Osteoblast (primary cell): ENCODE measurements around the gene PPP1R26. TPM values are rescaled to one million over a fixed set of nuclear protein-coding genes. Genes with fewer than 3 reads are reported as not detected.

Source experiments
- DNase-seq: peaks from one replicate; pipeline ENCODE4 v3.0.0; 2011; ENCODE audit warnings: low spot score, mixed read lengths; ENCODE audit not compliant: insufficient read length; ENCODE audit errors: missing footprints
- H2AFZ ChIP-seq: 2 replicates; pipeline ENCODE4 v1.6.0; 2011; ENCODE audit warnings: mild to moderate bottlenecking, low read length
- H3K27ac ChIP-seq: 2 replicates; pipeline ENCODE4 v1.5.1; 2011; ENCODE audit warnings: mild to moderate bottlenecking, low read depth, low read length, moderate library complexity
- H3K27me3 ChIP-seq: 2 replicates; pipeline ENCODE4 v1.6.0; 2012; ENCODE audit warnings: mild to moderate bottlenecking, control low read depth, inconsistent platforms, low read length, moderate library complexity; ENCODE audit not compliant: insufficient read depth
- H3K36me3 ChIP-seq: 2 replicates; pipeline ENCODE4 v1.5.1; 2011; ENCODE audit warnings: mild to moderate bottlenecking, low read length, control low read depth, moderate library complexity; ENCODE audit not compliant: insufficient read depth
- H3K4me1 ChIP-seq: 2 replicates; pipeline ENCODE4 v1.5.1; 2011; ENCODE audit warnings: mild to moderate bottlenecking, low read length, control low read depth, moderate library complexity; ENCODE audit not compliant: insufficient read depth
- H3K4me2 ChIP-seq: 2 replicates; pipeline ENCODE4 v1.6.0; 2011; ENCODE audit warnings: mild to moderate bottlenecking, low read length; ENCODE audit not compliant: insufficient read depth
- H3K4me3 ChIP-seq: fragments of 200-600 bp; sonication (generic); 3 replicates; pipeline ENCODE4 v1.5.1; 2012; ENCODE audit warnings: mild to moderate bottlenecking, low read length, inconsistent platforms; ENCODE audit not compliant: insufficient read depth
- H3K79me2 ChIP-seq: 2 replicates; pipeline ENCODE4 v1.6.0; 2012; ENCODE audit warnings: mild to moderate bottlenecking, low read length, control low read depth, inconsistent platforms; ENCODE audit not compliant: insufficient read depth
- H3K9me3 ChIP-seq: 2 replicates; pipeline ENCODE4 v1.5.1; 2011; ENCODE audit warnings: low read depth, low read length, control low read depth
- H4K20me1 ChIP-seq: 2 replicates; pipeline ENCODE4 v1.6.0; 2012; ENCODE audit warnings: mild to moderate bottlenecking, low read length, control low read depth; ENCODE audit not compliant: insufficient read depth
- total RNA-seq: library from RNA; depleted of rRNA; stranded (reverse); fragments of >200 nt; gene quantifications from 2 replicates; pipeline ENCODE4 v1.2.3, GENCODE V29; 2012
- TF ChIP-seq, protein P1 (sequence below): IDR thresholded peaks from 2 replicates; pipeline ENCODE4 v1.5.1; 2011; ENCODE audit warnings: mild to moderate bottlenecking, low read depth, low read length, moderate library complexity; ENCODE audit errors: extremely low read depth

PPP1R26 gene
- total RNA-seq, 1 donor = 10.5 TPM

DNA sequence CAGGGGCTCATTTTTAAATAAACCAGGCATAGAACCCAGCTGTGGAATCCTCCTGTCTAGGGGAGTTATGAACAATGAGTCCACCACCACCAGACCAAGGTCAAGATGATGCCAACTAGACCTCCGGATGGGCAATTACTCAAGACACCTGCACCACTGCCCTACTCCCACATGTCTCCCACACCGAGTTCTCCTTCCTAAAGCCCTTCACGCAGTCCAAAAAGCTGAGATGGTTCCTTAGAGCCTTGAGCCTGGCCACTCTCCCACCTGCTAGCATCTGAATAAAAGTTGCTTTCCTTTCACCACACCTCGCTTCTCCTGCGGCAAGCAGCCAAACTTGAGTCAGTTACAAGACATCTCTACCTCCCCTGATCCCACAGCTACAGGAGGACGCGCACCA lies 15.4 kb upstream of the PPP1R26 start:
- Histone ChIP-seq H3K79me2 (no peaks in the 10 kb centered on the region), H3K27me3 (no peaks in the 10 kb centered on the region), H3K27ac (no peak overlapping the region), H3K4me3 (no peak overlapping the region), H3K36me3 (no peaks in the 10 kb centered on the region), H3K4me1 (peaks cover 11% of the 10 kb centered on the region), H4K20me1 (no peaks in the 10 kb centered on the region), H3K4me2 (no peak overlapping the region), H2AFZ (no peak overlapping the region), H3K9me3 (no peaks in the 10 kb centered on the region)
- TF ChIP-seq, protein P1, sequence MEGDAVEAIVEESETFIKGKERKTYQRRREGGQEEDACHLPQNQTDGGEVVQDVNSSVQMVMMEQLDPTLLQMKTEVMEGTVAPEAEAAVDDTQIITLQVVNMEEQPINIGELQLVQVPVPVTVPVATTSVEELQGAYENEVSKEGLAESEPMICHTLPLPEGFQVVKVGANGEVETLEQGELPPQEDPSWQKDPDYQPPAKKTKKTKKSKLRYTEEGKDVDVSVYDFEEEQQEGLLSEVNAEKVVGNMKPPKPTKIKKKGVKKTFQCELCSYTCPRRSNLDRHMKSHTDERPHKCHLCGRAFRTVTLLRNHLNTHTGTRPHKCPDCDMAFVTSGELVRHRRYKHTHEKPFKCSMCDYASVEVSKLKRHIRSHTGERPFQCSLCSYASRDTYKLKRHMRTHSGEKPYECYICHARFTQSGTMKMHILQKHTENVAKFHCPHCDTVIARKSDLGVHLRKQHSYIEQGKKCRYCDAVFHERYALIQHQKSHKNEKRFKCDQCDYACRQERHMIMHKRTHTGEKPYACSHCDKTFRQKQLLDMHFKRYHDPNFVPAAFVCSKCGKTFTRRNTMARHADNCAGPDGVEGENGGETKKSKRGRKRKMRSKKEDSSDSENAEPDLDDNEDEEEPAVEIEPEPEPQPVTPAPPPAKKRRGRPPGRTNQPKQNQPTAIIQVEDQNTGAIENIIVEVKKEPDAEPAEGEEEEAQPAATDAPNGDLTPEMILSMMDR = no peak
- DNase-seq = no peak

DNA sequence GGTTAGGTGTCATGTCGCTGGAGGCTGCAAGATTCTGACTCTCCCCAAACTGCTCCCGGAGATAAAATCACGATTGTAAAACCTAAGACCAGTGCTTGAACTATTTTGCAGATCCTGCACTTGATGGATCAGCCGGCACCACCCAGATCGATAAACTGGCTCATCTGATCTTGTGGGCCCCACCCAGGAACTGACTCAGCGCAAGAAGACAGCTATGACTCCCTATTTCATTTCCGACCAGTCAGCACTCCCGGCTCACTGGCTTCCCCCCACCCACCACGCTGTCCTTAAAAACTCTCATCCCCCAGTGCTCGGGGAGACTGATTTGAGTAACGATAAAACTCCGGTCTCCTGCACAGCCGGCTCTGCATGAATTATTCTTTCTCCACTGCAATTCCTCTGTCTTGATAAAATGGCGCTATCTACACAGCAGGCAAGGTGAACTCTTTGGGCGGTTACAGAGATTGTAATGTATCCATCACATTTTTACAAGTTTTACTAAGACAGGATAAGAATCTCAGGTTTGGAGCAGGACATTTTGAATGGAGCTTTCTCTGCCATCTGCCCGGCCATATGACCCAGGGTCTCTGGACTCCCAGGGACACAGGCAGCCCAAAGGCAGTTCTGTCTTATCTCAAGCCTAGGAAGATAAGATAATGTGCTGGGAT lies 10.6 kb upstream of the PPP1R26 start:
- H3K27ac ChIP-seq = no peak overlapping the region
- peak; percentile 72 for DNase-seq
- peak overlapping the region; percentile 13 for H3K4me3 ChIP-seq

DNA sequence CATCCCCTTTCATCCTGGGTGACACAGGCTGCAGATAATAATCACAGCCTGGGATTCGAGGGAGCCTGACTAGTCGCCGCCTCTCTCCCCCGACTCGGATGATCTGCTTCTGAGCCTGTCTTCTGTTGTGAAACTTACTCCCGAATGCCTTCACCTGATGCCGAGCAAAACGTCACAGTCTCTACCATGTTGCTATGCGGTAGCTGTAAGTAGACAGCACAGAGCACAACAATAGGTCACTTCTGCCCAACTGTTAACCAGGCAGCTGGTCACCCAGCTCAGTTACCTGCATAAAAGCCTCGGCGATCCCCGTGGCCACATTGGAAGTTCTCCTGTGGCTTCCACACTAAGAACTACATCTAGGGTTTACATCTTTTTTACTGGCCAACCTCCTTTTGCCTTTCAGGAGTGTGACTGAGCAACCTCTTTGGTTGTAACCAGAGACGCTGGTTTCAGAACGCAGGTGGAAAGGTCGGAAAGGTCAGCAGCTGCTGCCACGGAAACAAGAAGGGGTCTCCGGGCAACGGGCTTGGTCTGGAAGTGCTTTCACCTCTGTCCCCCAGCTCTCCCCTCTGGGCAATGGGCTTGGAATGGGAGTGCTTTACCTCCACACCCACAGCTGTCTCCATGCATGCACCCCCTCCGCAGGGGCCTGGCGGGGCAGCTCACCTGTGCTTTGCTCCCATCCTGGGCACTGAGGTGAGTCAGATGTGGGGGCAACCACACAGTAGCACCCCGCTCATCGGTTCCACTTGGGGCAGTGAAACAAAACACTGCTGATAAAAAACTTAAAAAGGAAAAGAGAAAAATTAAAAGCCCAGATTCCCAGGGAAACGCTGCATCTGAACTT lies 7.6 kb upstream of the PPP1R26 start:
- Histone ChIP-seq H3K79me2 (no peaks in the 10 kb centered on the region), H3K36me3 (no peaks in the 10 kb centered on the region), H3K9me3 (no peaks in the 10 kb centered on the region), H3K4me3 (no peak overlapping the region), H3K4me2 (no peak overlapping the region), H3K4me1 (peaks cover 9% of the 10 kb centered on the region), H3K27me3 (no peaks in the 10 kb centered on the region), H3K27ac (no peak overlapping the region), H2AFZ (no peak overlapping the region), H4K20me1 (peaks cover 7% of the 10 kb centered on the region)
- TF ChIP-seq, protein P1 = no peak
- DNase-seq = peak; percentile 58

More for the DNA sequence above, 10.6 kb upstream of the PPP1R26 start:
- TF ChIP-seq, protein P1 = no peak
- H4K20me1 ChIP-seq = peaks cover 3% of the 10 kb centered on the region
- peak overlapping the region; percentile 59 for H3K4me2 ChIP-seq
- no peaks in the 10 kb centered on the region for H3K36me3 ChIP-seq
- no peaks in the 10 kb centered on the region for H3K9me3 ChIP-seq
- no peak overlapping the region for H2AFZ ChIP-seq
- no peaks in the 10 kb centered on the region for H3K79me2 ChIP-seq
- no peaks in the 10 kb centered on the region for H3K27me3 ChIP-seq
- H3K4me1 ChIP-seq = peaks cover 7% of the 10 kb centered on the region

DNA sequence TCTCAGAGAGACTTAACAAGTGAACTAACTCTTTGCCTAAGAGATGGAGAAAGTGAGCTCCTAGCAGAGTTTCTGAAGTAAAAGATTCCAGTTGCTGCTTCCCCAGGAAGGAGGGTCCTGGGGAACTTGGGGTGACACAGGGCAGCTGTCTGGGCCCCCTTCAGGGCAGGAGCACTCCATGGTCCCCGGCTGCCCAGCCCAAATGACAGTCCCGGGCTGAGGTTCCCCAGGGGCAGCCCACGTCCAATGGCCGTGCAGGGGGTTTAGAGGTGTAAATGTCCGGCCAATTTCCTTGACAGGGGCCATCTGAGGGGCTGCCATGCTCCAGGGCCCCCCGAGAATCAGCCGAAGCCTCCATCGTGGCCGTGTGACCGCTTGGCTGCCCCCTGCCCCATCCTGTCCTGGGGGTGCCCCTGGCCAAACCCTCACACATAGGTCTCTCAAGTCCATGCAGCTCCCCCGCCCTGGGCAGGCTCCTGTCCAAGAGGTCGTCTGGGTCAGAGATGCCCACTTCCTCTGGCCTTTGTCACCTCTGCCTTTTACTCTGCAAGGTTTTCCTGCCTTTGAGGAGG lies 5.5 kb upstream of the PPP1R26 start:
- Histone ChIP-seq H3K4me1 (peaks cover 5% of the 10 kb centered on the region), H3K4me2 (no peak overlapping the region), H3K36me3 (no peaks in the 10 kb centered on the region), H2AFZ (no peak overlapping the region), H3K27ac (no peak overlapping the region), H4K20me1 (peaks cover 9% of the 10 kb centered on the region), H3K4me3 (no peak overlapping the region), H3K9me3 (no peaks in the 10 kb centered on the region), H3K79me2 (no peaks in the 10 kb centered on the region), H3K27me3 (no peaks in the 10 kb centered on the region)
- TF ChIP-seq, protein P1 = no peak
- peak; percentile 51 for DNase-seq
